LNCaP clone FGC (cell line): ENCODE data around the gene DENND6B.
"Not testable (repeated sequence)": the region's sequence is repeated elsewhere in the genome, so short reads cannot be mapped to it uniquely, and the experiment has no call there.

Experiments
- DNase-seq: peaks from one replicate; pipeline ENCODE4 v3.0.0-alpha.2; 2011; ENCODE audit warnings: low read depth
- H3K4me3 ChIP-seq: 2 replicates; pipeline ENCODE4 v1.5.1; 2011; ENCODE audit warnings: mild to moderate bottlenecking, low read depth, low read length, control low read depth
- CTCF ChIP-seq: IDR thresholded peaks from 2 replicates; pipeline ENCODE4 v1.5.1; 2012; ENCODE audit warnings: mild to moderate bottlenecking; ENCODE audit not compliant: control insufficient read depth, insufficient read depth; ENCODE audit errors: extremely low read depth

Gene DENND6B

GRCh38 chr22:50274771-50275170 lies 52.0 kb downstream of the DENND6B start:
- no peak overlapping the region for H3K4me3 ChIP-seq
- TF ChIP-seq CTCF = no peak
- no peak for DNase-seq

GRCh38 chr22:50274311-50274710 lies 52.5 kb downstream of the DENND6B start:
- TF ChIP-seq CTCF = peak; percentile 47
- H3K4me3 ChIP-seq = no peak overlapping the region
- DNase-seq = no peak

- H3K4me3 ChIP-seq, DNase-seq: not testable (repeated sequence)
Observed at GRCh38 chr22:50273781-50274180, 53.0 kb downstream of the DENND6B start.

- H3K4me3 ChIP-seq, DNase-seq: not testable (repeated sequence)
Observed at GRCh38 chr22:50273352-50273751, 53.5 kb downstream of the DENND6B start.

GRCh38 chr22:50272044-50272802 lies 54.6 kb downstream of the DENND6B start:
- TF ChIP-seq CTCF = no peak
- H3K4me3 ChIP-seq = no peak overlapping the region
- no peak for DNase-seq

- DNase-seq = no peak
- H3K4me3 ChIP-seq = peak overlapping the region; percentile 38
- no peak for TF ChIP-seq CTCF
Observed at GRCh38 chr22:50271519-50271970, 55.3 kb downstream of the DENND6B start.

- no peak for DNase-seq
- peak overlapping the region; percentile 50 for H3K4me3 ChIP-seq
- no peak for TF ChIP-seq CTCF
Observed at GRCh38 chr22:50270666-50271394, 56.0 kb downstream of the DENND6B start.
